Hematopoietic multipotent progenitor cell treated with erythropoietin and hydrocortisone succinate and interleukin-3 and kit ligand, for 15 days (in vitro differentiated cells): ENCODE results near the gene GORASP1.
A peak's percentile ranks its signal among the peaks of the same experiment; 100 is the strongest.

ENCODE experiments used
- DNase-seq: peaks from one replicate; pipeline ENCODE4 v3.0.0-alpha.2; 2015; ENCODE audit warnings: low spot score

GORASP1 gene

DNA sequence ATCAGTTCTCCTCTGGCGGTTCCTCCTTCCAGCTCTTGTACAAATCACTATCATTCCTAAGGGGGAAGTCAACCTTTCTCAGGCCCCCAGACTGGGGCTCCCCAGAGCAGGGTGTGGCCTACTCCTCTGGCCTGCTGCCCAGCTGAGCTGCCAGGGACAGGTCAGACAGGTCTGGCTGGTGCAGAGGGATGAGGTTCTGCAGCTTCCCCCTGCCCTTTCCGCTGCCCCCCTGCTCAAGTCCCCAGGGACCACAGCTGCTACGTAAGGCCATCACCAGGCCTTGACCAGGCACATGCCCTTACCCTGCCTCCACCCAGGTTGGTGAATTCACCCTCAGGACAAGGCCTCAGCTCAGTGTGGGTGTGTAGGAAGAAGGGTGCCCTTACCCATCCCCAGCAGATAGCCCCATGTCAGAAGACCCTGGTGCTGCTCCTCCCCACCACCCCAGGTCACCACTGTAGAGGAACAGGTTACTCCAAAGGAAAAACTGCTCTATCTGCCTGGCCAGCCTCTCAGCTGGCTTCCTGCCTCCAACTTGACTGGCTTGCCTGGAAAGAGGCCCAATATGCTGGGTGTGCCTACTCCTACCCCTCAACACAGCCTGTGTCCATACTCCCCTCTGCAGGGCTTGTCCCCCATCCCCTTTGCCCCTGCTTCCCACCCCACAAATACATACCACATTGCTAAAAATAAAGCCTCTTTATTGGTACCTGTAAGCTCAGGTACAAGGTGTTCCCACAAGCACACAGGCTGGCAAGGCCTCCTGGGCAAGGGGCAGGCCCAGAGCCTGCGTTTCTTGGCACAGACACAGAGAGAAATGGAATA, 34.0 kb upstream of the GORASP1 start:
- peak; percentile 23 for DNase-seq

DNA sequence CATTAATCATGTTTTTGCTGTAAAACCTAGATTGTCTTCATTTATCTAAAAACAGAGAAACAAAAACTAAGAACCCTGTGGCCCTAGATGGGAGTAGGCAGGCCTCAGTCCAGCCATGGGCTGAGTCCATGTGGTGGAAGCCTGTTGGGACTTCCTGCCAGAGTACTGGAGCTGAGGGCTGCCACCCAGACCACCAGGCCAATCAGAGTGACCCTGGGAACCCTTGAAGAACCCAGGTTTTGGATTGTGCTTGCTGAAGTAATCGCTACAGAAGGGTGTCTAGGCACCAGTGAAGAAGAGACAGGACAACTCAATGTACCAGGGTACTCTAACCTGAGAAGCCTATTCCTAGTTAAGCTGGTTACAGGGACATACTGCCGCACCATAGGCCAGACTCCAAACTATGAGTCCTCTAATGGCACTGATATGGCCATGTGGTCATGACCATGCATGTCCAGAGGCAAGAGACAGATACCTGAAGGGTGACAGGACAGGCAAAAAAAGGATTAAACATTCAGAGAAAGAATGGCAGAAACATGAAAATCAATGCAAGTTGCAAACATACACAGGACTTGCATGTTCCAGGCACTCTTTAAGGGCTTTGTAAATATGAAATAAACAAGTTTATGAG, 33.0 kb upstream of the GORASP1 start:
- no peak for DNase-seq

DNA sequence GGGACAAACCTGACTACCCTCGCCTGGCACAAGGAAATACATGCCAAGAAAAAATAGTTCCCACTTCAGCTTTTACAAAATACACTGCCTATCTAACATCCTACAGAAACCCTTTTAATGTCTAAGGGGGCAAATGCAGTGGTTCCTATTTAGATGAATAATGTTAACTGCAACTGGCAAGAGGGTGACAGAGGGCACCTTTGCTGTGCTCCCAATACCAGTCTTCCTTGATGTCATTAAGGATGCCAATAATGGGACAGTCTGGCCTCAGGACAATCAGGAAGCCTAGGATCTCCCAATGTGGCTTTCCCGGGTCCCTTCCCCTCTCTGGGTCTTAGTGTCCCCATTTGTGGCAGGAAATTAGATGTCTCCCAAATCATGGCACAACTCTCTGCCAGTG, 32.0 kb upstream of the GORASP1 start:
- DNase-seq, result no peak

DNA sequence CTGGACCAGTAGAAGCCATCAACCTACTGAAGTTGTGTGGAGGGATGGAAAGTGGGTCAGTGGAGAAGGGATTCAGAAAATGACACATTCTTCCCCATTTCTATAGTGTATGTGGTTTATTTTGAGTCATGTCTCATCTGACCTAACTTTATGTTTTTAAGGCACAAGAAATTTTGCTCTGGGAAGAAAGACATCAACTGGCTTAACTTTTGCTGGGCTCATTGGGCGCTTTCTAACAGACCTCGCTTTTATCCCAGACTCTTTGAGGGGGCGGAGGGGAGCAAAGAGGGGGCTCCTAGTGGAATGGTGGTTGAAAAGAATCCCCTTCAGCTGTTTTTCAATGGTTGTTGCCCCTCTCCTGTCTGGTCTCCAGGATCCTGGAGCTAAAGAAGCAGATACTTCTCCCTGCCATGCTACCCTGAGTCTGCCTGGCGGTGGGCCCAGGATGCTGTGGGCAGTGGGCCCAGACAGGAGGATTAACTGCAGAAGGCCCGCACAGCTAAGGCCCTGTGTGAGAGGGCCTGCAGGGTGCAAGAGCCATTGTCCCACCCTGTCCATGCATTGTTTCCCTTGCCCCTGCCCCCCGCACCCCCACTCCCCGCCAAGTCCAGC, 31.5 kb upstream of the GORASP1 start:
- DNase-seq, result no peak

DNA sequence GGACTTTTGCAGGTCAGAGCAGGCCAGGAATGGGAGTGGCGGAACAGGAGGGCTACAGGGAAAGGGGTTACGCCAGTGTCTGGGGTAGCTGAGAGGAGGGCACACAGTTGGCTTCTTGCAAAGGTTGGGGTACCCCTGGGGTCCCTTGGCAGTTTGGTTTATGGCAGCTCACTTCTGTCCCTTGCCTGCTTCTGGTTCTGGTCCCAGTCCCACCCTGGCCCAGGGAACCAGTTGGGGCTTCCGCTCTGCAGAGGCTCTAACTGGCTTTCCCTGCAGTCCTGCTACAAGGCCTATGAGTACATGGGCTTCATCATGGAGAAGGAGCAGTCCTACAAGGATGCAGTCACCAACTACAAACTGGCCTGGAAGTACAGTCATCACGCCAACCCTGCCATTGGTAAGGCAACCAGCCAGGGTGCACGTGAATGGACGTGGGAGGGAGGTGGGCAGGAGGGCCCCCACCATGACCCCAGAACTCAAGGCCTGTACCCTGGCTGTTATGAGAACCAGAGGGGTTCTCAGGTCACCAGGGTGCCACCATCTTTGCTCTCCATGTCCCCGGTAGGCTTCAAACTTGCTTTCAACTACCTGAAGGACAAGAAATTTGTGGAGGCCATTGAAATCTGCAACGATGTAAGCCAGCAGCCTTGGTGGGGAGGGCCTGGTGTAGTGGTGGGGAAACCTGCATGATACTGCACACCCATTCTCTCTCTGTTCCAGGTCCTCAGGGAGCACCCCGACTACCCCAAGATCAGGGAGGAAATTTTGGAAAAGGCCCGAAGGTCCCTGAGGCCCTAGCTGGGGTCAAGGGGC, 30.8 kb upstream of the GORASP1 start:
- DNase-seq, result no peak

DNA sequence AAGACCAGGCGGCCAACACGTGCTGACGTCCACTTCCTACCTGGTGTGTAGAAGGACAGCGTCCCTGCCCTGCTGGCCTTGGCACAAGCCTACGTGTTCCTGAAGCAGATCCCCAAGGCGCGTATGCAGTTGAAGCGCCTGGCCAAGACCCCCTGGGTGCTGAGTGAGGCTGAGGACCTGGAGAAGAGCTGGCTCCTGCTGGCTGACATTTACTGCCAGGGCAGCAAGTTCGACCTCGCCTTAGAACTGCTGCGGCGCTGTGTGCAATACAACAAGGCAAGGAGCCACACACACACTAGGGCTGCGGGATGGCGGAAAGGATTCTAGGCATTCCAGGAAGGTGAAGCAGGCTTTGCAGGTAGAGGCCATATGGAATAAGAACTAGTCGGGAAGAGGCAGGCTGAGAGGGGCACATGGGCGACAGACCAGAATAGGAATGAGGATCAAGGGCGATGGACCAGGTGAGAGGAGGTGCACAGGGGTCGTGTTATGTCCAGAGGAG, 30.1 kb upstream of the GORASP1 start:
- DNase-seq, result no peak

DNA sequence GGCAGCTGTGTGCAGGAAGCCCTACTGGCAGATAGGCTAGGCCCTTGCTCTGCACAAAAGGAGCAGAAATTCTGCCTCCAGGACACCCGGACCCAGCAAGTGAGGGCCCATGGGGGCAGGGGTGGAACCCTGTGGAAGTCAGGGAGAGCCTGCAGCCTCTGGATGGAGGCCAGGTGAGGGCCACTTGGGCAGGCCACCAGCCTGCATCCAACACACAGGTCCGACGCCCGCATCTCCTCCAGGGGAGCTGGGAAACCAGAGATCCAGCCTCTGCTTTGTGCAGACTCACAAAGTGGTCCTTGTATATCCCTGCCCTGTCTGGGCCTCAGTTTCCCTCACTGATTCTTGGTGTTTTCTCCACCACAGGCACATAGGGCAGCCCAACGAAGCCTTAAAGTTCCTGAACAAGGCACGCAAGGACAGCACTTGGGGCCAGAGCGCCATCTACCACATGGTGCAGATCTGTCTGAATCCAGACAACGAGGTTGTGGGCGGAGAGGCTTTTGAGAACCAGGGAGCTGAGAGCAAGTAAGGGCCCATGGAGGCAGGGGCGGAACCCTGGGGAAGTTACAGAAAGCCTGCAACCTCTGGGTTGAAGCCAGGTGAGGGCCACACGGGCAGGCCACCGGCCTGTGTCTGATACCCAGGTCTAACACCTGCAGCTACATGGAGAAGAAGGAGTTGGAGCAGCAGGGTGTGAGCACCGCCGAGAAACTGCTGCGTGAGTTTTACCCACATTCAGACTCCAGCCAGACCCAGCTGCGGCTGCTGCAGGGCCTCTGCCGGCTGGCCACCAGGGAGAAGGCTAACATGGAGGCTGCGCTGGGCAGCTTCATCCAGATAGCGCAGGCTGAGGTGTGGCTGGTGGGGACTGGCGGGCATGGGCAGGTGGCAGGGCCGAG, 29.4 kb upstream of the GORASP1 start:
- no peak for DNase-seq

DNA sequence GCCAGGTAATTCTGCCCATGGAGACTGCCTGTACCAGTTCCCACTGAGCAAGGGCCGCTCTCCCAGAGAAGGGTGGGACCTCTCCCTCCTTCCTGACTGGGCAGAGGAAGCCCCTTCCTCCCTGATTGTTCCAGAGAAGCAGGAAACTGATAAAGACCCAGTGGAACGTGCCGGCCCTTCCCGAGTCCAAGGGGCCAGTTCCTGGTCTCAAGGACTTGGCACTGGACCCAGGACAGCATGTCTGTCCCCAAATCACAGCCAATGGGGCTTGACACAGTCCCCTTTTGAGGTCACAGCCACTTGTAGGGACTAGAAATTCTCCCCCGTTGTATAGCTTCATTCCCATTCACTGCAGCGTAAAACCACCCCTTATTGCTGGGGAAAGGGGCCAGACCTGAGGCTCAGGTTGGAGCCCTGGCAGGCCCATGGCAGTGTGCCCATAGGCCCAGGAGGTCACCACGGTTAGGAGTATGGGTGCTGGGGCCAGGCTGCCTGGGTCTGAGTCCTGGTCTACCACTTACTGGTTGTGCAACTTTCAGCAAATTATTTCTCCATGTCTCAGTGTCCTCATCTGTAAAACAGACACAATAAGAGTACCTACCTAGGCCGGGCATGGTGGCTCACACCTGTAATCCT, 27.9 kb upstream of the GORASP1 start:
- DNase-seq, result no peak

DNA sequence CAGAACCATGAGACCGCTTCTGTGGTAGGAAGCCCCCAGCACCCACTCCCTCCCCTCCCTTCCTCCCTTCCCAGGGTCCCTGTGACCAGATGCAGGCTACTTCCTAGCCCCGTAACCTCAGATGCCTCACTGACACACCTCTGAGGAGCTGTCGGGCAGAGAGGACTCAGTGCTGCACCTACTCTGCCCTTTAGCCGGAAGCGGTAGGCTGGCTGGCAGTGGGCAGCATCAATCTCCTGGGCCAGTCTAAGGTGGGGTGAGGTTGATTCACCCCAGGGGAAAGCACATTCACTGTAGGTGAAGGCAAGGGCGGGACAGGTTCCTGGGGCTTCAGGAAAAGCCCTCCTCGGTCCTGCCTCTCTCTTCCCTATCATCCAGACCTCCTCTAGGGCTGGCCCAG, 26.9 kb upstream of the GORASP1 start:
- no peak for DNase-seq

DNA sequence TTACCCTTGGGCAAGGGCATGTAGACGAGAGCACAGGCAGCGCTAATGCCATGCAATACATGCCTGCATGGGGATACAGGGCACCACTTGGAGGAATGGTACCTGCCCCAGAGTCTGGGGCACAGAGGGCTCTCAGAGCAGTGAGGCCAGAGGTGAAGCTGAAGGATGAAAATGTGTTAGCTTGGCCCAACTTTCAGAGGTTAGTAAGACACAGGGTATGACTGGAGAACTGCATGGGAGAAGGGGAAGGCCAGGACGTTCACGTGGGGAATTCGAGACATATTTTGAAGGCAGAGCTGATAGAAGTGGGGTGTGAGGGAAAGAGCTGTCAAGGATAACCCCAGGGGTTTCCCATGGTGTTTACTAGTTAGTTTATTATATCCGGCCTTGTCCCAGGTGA, 26.4 kb upstream of the GORASP1 start:
- DNase-seq, result no peak

DNA sequence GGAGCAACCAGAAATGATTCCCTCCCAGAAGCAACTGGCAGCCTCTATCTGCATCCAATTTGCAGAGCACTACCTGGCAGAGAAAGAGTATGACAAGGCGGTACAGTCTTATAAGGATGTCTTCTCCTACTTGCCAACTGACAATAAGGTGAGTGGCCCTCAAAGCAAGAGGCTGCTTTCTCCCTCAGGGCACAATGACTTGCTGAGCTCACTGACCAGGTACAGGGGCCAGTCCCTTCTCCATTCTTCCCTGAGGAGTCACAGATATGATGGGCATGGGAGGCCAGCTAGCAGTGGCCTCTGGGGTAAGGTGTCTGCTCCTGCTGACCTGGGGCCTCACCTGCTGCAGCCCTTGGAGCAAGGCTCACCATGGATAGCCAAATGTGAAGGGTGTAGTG, 25.7 kb upstream of the GORASP1 start:
- DNase-seq, result no peak

DNA sequence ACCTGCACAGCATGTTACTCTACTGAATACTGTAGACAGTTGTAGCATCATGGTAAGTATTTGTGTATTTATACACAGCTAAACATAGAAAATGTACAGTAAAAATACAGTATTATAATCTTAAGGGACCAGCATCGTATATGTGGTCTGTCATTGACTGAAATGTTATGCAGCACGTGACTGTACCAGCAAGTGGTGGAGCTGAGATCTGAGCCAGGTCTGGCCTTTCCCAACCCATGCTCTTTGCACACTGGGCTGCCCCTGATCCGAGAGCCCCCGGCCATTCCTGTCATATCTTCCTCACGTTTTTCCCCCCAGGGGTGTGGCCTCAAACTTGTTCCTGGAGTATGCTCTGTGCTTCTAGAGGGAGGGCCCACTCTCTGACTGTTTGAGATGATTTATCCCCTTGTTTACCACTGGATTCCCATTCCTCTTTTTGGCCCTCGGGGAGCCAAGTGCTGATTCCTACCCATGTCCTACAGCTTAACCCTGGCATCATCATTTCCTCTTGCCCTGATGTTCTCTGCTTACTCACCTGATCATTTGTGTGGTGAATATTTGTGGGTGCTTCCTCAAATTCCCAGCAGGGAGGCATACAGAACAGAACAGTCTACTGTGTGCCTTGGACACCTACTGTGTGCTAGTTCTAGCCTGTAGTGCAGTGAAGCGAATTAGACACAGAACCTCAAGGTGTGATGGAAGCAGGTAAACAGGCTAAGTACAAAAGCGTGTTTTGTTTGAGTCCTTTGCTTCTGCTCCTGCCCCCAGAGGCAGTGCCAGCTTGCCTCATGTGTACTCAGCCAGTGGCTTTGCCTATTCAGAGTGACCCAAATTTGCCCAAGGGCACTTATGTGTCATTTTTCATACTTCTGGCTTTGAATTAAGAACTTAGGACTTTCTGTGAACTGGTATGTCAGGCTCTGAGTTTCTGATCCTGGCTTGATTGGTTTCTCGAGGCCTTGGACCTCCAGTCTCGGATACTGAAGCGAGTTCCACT, 25.0 kb upstream of the GORASP1 start:
- no peak for DNase-seq

DNA sequence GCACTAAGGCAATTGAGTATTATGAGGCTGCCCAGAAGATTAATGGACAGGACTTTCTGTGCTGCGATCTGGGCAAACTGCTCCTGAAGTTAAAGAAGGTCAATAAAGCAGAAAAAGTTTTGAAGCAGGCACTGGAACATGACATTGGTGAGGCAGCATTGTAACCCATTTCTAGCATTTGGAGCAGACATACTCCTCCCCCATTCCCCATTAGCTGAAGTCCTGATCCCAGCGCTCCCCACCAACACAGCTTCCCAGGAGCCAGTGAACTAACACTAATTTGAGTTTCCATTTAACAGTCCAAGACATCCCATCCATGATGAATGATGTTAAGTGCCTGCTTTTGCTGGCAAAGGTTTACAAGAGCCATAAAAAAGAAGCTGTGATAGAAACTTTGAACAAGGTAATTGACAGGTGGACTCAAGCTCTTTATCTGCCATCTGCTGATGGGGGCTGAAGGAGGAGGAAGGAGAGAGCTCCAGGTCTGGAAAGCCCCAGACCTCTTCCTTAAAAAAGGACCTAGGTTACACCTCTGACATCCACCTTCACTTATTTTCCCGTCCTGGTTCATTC, 23.4 kb upstream of the GORASP1 start:
- DNase-seq, result no peak

DNA sequence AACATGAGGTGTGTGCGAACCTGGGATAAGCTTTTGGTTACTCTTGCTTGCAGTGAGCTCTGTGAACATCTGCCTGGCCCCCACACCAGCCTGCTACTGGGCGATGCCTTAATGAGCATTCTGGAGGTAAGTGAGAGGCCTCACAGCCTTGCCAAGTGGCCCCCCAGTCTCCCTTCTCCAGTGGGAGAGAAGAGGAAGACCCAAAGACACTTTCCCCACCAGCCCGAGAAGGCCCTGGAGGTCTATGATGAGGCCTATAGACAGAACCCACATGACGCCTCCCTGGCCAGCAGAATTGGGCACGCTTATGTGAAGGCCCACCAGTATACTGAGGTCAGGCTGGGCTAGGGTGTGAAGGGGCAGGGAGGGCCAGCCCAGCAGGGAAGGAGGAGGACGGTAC, 22.6 kb upstream of the GORASP1 start:
- DNase-seq, result no peak

DNA sequence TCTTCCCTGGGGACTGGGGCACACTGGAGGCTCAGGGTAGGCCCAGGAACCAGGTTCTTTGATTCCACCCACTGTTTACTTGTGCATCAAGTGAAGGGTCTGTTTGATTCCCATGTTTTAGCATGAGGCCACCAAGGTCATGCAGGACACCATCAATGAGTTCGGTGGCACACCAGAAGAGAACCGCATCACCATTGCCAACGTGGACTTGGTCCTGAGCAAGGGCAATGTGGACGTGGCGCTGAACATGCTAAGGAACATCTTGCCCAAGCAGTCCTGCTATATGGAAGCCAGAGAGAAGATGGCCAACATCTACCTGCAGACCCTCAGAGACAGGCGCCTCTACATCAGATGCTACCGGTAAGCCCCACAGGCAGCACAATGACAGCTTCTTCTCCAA, 21.5 kb upstream of the GORASP1 start:
- no peak for DNase-seq

DNA sequence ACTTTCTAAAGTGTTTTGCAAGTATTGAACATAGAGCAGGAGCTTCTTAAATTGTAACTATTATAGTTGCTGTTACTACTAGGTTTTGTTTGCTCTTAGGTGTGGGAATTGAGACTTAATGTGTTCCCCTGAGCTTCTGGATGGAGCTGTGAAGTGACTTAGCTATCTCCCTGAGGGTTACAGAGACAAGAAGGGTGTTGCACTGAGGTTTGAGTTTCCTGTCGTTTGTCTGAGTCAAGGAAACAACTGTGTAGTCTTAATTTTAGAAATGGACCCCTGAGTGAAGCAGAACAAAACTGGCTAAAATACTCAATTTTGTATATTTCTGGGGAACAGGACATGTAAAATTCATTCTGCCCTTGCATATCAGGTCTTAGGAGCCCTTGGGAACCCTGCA, 20.5 kb upstream of the GORASP1 start:
- no peak for DNase-seq

DNA sequence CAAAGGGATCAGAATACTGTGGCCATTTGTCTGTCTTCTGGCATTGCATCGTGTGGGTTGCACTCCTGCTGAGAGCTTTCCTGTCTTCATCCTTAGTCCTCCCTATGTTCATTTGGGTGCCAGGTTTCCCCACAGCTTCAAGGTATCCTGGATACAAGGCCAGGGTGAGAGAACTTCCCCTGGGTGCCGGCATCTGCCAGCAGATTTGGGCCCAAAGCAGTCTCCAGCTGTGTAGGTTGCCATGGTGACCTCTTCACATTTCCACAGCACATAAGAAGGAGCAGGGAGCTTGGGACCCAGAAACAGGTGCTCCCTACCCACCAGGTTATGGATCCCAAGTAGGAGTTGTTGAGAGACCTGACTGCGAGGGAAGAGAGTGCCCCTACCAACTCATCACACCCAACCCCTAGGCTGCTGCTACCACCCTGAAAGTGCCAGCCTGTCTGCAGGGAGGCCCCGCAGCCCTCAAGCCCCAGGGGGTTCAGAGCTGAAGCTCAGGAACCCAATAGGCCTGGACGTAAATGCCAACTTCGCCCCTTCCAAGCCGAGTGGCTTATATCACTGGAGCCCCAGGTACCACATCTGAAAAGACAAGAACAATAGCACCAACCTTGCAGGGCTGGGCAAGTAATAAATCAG, 20.0 kb upstream of the GORASP1 start:
- DNase-seq, result no peak

DNA sequence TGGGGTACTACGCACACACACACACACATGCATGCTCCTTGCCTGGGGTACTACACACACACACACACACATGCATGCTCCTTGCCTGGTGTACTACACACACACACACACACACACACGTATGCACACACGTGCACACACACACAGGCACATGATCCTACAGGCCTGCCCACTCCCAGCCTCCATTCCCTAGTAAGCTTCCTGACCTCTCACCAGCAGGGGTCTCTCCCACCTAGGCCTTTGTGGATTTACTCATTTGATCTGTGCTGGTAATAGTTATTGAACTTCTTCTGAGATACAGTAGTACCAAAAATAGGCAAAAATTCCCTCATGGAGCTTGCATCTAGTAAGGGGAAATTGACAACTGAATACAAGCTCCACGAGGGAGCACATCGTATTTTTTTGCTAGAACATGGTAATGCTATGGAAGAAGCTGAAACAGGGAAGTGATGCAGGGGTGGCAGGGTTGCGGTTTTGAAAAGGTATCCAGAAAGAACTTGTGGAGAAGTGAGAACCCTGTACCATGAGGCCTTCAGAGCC, 19.2 kb upstream of the GORASP1 start:
- peak; percentile 48 for DNase-seq
